Testis (tissue), 3 donors: ENCODE data around the gene TMIGD3. TPM values are rescaled to one million over a fixed set of nuclear protein-coding genes. Genes with fewer than 3 reads are reported as not detected.

Source experiments
- DNase-seq: peaks from one replicate; pipeline ENCODE4 v3.0.0-alpha.2; 2019
- H3K27ac ChIP-seq, 2 donors: fragments of 200-600 bp; sonication (generic); one replicate each; pipeline ENCODE4 v1.5.1; 2019
- H3K27me3 ChIP-seq: fragments of 200-600 bp; sonication (generic); one replicate; pipeline ENCODE4 v1.5.1; 2019
- H3K36me3 ChIP-seq: fragments of 200-600 bp; sonication (generic); one replicate; pipeline ENCODE4 v1.5.1; 2017; ENCODE audit warnings: low read depth; ENCODE audit errors: missing control alignments
- H3K4me1 ChIP-seq: fragments of 200-600 bp; sonication (generic); one replicate; pipeline ENCODE4 v1.5.1; 2019
- H3K4me3 ChIP-seq, 2 donors: fragments of 200-600 bp; sonication (generic); one replicate each; pipeline ENCODE4 v1.5.1; 2017 to 2019
- H3K9me3 ChIP-seq: fragments of 200-600 bp; sonication (generic); one replicate; pipeline ENCODE4 v1.5.1; 2017
- CTCF ChIP-seq, 3 experiments: fragments of 450-650 bp in 2 of 3; fragments of 200-600 bp in 1 of 3; sonication (generic) in 1 of 3; IDR thresholded peaks; one replicate each; pipeline ENCODE4 v1.5.1; 2016 to 2019; ENCODE audit warnings: antibody characterized with exemption in 3 of 3, mild to moderate bottlenecking in 2 of 3, moderate library complexity in 1 of 3
- POLR2A ChIP-seq: fragments of 450-650 bp; IDR thresholded peaks from one replicate; pipeline ENCODE4 v1.6.1; 2017; ENCODE audit warnings: antibody characterized with exemption, mild to moderate bottlenecking, moderate library complexity
- WGBS, 2 donors: methylation state at CpG; one replicate each; pipeline ENCODE4 v1.1.5; 2018; 5-methylcytosine and 5-hydroxymethylcytosine counted together
- intact Hi-C: fragments of 100-400 bp; cut with DNase I; formaldehyde crosslinking; loops from one replicate; pipeline ENCODE4 v1.15.1; 2023; ENCODE audit warnings: low total_unique reads
- polyA plus RNA-seq: library from polyadenylated mRNA; stranded (reverse); fragments of 350-450 nt; fragmentation: Illumina TruSeq; extraction: RNeasy Lipid Tissue Mini Kit (QIAGEN cat#74804); gene quantifications from one replicate; pipeline ENCODE4 v1.2.3, GENCODE V29; 2014; ENCODE audit warnings: low read depth, low replicate concordance; ENCODE audit not compliant: insufficient read depth
- total RNA-seq, 2 donors: library from RNA; depleted of rRNA; stranded (reverse); fragments of >200 nt; gene quantifications; one replicate each; pipeline ENCODE4 v1.2.3, GENCODE V29; 2016

The TMIGD3 gene
- total and polyA plus RNA-seq, 3 donors from 2014 or later, result 27.6 to 148 (median 63.6) TPM

DNA sequence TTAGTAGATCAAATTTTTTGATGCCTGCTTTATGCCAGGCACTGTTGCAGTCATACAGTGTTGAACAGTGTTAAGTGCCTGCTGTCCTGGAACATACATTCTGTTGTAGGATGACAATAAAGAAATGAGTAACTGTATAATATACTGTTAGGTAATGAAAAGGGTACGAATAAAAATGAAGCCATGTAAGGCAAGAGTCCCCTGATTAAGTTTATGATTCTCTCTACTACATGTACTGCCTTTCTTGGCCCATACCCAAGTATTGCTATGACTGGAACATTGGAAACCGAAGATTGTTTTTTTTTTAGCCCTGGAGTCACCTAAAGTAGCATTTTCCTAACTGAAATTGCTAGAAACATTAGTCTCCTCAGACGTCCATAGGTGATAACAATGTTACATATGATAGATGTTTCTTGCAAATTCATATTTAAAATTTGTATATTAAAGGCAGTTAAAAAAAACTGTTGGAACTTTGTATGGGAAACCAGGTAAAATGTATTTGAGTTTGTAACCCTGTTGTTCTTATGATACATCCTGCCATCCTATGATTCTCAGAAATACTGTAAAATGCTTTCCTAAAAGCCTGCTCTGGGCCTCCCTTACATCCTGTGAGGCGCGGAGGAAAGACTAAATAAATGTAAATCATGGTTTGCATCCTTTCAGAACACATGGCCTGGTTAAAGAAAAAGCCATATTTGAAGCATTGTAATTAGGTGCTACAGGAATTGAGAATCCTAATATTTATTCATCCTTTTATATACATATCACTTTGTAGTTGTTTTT, 48.4 kb downstream of the TMIGD3 start:
- no peak for DNase-seq
- H3K4me3 ChIP-seq, result no peak overlapping the region
- no peak overlapping the region for H3K27ac ChIP-seq
- no peaks in the 10 kb centered on the region for H3K27me3 ChIP-seq
- no peaks in the 10 kb centered on the region for H3K9me3 ChIP-seq
- no peak for TF ChIP-seq POLR2A
- TF ChIP-seq CTCF (IDR thresholded peaks at IDR 0.05), result no peak
- WGBS, 2 donors, result 60 to 61% methylated on average over 5 of the region's 5 CpGs
- intact Hi-C loops, result no loop called here
- peaks cover 17% of the 10 kb centered on the region for H3K4me1 ChIP-seq
- no peaks in the 10 kb centered on the region for H3K36me3 ChIP-seq

DNA sequence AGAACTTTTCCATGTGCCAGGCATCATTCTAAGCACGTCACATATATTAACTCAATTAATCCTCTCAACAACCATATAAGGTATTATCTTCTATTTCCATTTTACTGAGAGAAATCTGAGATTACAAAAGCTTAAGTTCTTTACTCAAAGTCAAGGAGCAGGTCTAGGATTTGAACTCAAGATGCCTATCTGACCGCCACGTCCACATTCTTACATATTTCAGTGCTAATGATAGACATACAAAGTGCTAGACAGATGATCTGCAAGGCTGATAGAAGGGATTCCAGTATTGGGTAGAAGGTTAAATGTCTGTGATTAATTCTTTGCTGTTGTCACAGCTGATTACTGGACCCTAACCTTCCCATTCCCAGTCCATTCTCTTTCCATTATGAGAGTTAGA, 49.7 kb downstream of the TMIGD3 start:
- TF ChIP-seq CTCF (IDR thresholded peaks at IDR 0.05), result no peak
- TF ChIP-seq POLR2A, result no peak
- Histone ChIP-seq H3K36me3 (no peaks in the 10 kb centered on the region), H3K4me1 (peaks cover 17% of the 10 kb centered on the region)

GRCh38 chr1:111452581-111452980, 50.9 kb downstream of the TMIGD3 start:
- Histone ChIP-seq H3K27me3 (no peaks in the 10 kb centered on the region), H3K27ac (no peak overlapping the region), H3K36me3 (no peaks in the 10 kb centered on the region), H3K9me3 (no peaks in the 10 kb centered on the region), H3K4me3 (no peak overlapping the region), H3K4me1 (peaks cover 24% of the 10 kb centered on the region)
- intact Hi-C loops, result no loop called here
- WGBS, 2 donors, result 73 to 89% methylated on average over 3 of the region's 3 CpGs
- TF ChIP-seq CTCF (IDR thresholded peaks at IDR 0.05), result no peak
- no peak for TF ChIP-seq POLR2A
- no peak for DNase-seq

More for the DNA sequence above, 49.7 kb downstream of the TMIGD3 start:
- Histone ChIP-seq H3K27ac (no peak overlapping the region), H3K9me3 (no peaks in the 10 kb centered on the region), H3K4me3 (no peak overlapping the region), H3K27me3 (no peaks in the 10 kb centered on the region)
- no peak for DNase-seq
- intact Hi-C loops, result no loop called here
- WGBS, 2 donors, result 79 to 88% methylated on average over 3 of the region's 3 CpGs

DNA sequence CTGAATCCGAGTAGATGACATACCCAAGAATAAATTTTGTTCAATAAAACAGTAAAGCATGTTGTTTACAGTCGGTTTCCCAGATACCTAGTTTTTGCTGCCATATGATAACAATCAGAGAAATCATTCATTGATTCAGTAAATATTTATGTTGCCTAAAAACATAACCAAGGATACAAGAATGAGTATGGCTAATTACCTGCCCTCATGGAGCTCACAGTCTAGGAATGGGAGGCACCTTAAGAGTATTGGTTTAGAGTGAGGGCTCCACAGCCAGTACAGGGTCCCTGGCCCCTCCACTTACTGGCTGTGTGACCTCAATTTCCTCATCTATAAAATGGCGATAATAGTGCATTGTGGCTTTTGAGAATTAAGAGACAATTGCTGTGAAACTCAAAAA, 53.2 kb downstream of the TMIGD3 start:
- intact Hi-C loops, result no loop called here
- Histone ChIP-seq H3K4me1 (peaks cover 25% of the 10 kb centered on the region), H3K9me3 (no peaks in the 10 kb centered on the region), H3K27ac (peak overlapping the region; percentile 81 to 85), H3K4me3 (peak overlapping the region; percentile 83 to 98), H3K27me3 (no peaks in the 10 kb centered on the region), H3K36me3 (no peaks in the 10 kb centered on the region)
- no peak for TF ChIP-seq CTCF (IDR thresholded peaks at IDR 0.05)
- TF ChIP-seq POLR2A, result no peak
- no peak for DNase-seq
- 39 to 40% methylated on average over 3 of the region's 3 CpGs for WGBS, 2 donors

- peaks cover 21% of the 10 kb centered on the region for H3K4me1 ChIP-seq
- no peak for DNase-seq
- H3K27ac ChIP-seq, result peak overlapping the region; percentile 81 to 85
- no peak for TF ChIP-seq POLR2A
- no peak for TF ChIP-seq CTCF (IDR thresholded peaks at IDR 0.05)
- H3K9me3 ChIP-seq, result no peaks in the 10 kb centered on the region
- WGBS, 2 donors, result 0% methylated on average over 8 of the region's 8 CpGs
- peak overlapping the region; percentile 83 to 98 for H3K4me3 ChIP-seq
- H3K27me3 ChIP-seq, result no peaks in the 10 kb centered on the region
- H3K36me3 ChIP-seq, result no peaks in the 10 kb centered on the region
- intact Hi-C loops, result no loop called here
Measured at GRCh38 chr1:111449703-111450017, 53.8 kb downstream of the TMIGD3 start.
